ENCODE results near the gene IPO5.
"Not testable (repeated sequence)": the region's sequence is repeated elsewhere in the genome, so short reads cannot be mapped to it uniquely, and the experiment has no call there.

IPO5 gene

GRCh38 chr13:98033277-98034247, 80.1 kb downstream of the IPO5 start:
- Histone ChIP-seq H3K4me1 (ENCODE audit: insufficient read depth, low read length) (no peaks in the 10 kb centered on the region), H3K4me3 (ENCODE audit: low read length) (no peak overlapping the region)

GRCh38 chr13:98035373-98035772, 81.9 kb downstream of the IPO5 start:
- no peak overlapping the region for H3K4me3 ChIP-seq (ENCODE audit: low read length)
- no peaks in the 10 kb centered on the region for H3K36me3 ChIP-seq (ENCODE audit: insufficient read depth, low read length)
- H3K4me1 ChIP-seq (ENCODE audit: insufficient read depth, low read length) = no peaks in the 10 kb centered on the region
- no peaks in the 10 kb centered on the region for H3K27me3 ChIP-seq (ENCODE audit: insufficient read depth, low read length)
- H2AFZ ChIP-seq (ENCODE audit: low read depth, low read length) = no peak overlapping the region
- no peaks in the 10 kb centered on the region for H3K9me3 ChIP-seq (ENCODE audit: low read length)

More at GRCh38 chr13:98033277-98034247, 80.1 kb downstream of the IPO5 start:
- Histone ChIP-seq H3K9me3 (ENCODE audit: low read length) (no peaks in the 10 kb centered on the region), H3K27me3 (ENCODE audit: insufficient read depth, low read length) (no peaks in the 10 kb centered on the region), H2AFZ (ENCODE audit: low read depth, low read length) (no peak overlapping the region), H3K36me3 (ENCODE audit: insufficient read depth, low read length) (no peaks in the 10 kb centered on the region)

- H3K36me3 ChIP-seq (ENCODE audit: insufficient read depth, low read length); H3K4me1 ChIP-seq (ENCODE audit: insufficient read depth, low read length); H2AFZ ChIP-seq (ENCODE audit: low read depth, low read length); H3K4me3 ChIP-seq (ENCODE audit: low read length); H3K27me3 ChIP-seq (ENCODE audit: insufficient read depth, low read length); H3K9me3 ChIP-seq (ENCODE audit: low read length): not testable (repeated sequence)
Measured at GRCh38 chr13:98036564-98037302, 83.3 kb downstream of the IPO5 start.

GRCh38 chr13:98039261-98039660, 85.8 kb downstream of the IPO5 start:
- H3K27me3 ChIP-seq (ENCODE audit: insufficient read depth, low read length) = no peaks in the 10 kb centered on the region
- H3K36me3 ChIP-seq (ENCODE audit: insufficient read depth, low read length) = no peaks in the 10 kb centered on the region
- H3K4me1 ChIP-seq (ENCODE audit: insufficient read depth, low read length) = no peaks in the 10 kb centered on the region
- H3K4me3 ChIP-seq (ENCODE audit: low read length) = no peak overlapping the region
- H3K9me3 ChIP-seq (ENCODE audit: low read length) = no peaks in the 10 kb centered on the region
- no peak overlapping the region for H2AFZ ChIP-seq (ENCODE audit: low read depth, low read length)

GRCh38 chr13:98039964-98040363, 86.5 kb downstream of the IPO5 start:
- H3K4me1 ChIP-seq (ENCODE audit: insufficient read depth, low read length) = no peaks in the 10 kb centered on the region
- no peaks in the 10 kb centered on the region for H3K36me3 ChIP-seq (ENCODE audit: insufficient read depth, low read length)
- H3K27me3 ChIP-seq (ENCODE audit: insufficient read depth, low read length) = no peaks in the 10 kb centered on the region
- H3K4me3 ChIP-seq (ENCODE audit: low read length) = no peak overlapping the region
- H3K9me3 ChIP-seq (ENCODE audit: low read length) = no peaks in the 10 kb centered on the region
- H2AFZ ChIP-seq (ENCODE audit: low read depth, low read length) = no peak overlapping the region

- no peaks in the 10 kb centered on the region for H3K27me3 ChIP-seq (ENCODE audit: insufficient read depth, low read length)
- no peaks in the 10 kb centered on the region for H3K9me3 ChIP-seq (ENCODE audit: low read length)
- H3K4me3 ChIP-seq (ENCODE audit: low read length) = no peak overlapping the region
- H2AFZ ChIP-seq (ENCODE audit: low read depth, low read length) = no peak overlapping the region
- no peaks in the 10 kb centered on the region for H3K36me3 ChIP-seq (ENCODE audit: insufficient read depth, low read length)
- no peaks in the 10 kb centered on the region for H3K4me1 ChIP-seq (ENCODE audit: insufficient read depth, low read length)
Measured at GRCh38 chr13:98041081-98041820, 87.8 kb downstream of the IPO5 start.

GRCh38 chr13:98044301-98044700, 90.8 kb downstream of the IPO5 start:
- no peak overlapping the region for H3K4me3 ChIP-seq (ENCODE audit: low read length)
- H3K4me1 ChIP-seq (ENCODE audit: insufficient read depth, low read length) = no peaks in the 10 kb centered on the region
- H2AFZ ChIP-seq (ENCODE audit: low read depth, low read length) = no peak overlapping the region
- H3K9me3 ChIP-seq (ENCODE audit: low read length) = no peaks in the 10 kb centered on the region
- H3K36me3 ChIP-seq (ENCODE audit: insufficient read depth, low read length) = no peaks in the 10 kb centered on the region
- H3K27me3 ChIP-seq (ENCODE audit: insufficient read depth, low read length) = no peaks in the 10 kb centered on the region

GRCh38 chr13:98047785-98048184, 94.3 kb downstream of the IPO5 start:
- H3K4me1 ChIP-seq (ENCODE audit: insufficient read depth, low read length); H2AFZ ChIP-seq (ENCODE audit: low read depth, low read length); H3K4me3 ChIP-seq (ENCODE audit: low read length): not testable (repeated sequence)

GRCh38 chr13:98048265-98048664, 94.8 kb downstream of the IPO5 start:
- H2AFZ ChIP-seq (ENCODE audit: low read depth, low read length) = no peak overlapping the region
- no peaks in the 10 kb centered on the region for H3K27me3 ChIP-seq (ENCODE audit: insufficient read depth, low read length)
- H3K36me3 ChIP-seq (ENCODE audit: insufficient read depth, low read length) = no peaks in the 10 kb centered on the region
- no peak overlapping the region for H3K4me3 ChIP-seq (ENCODE audit: low read length)
- H3K4me1 ChIP-seq (ENCODE audit: insufficient read depth, low read length) = no peaks in the 10 kb centered on the region
- no peaks in the 10 kb centered on the region for H3K9me3 ChIP-seq (ENCODE audit: low read length)

More at GRCh38 chr13:98047785-98048184, 94.3 kb downstream of the IPO5 start:
- not testable (repeated sequence) for H3K36me3 ChIP-seq (ENCODE audit: insufficient read depth, low read length); H3K9me3 ChIP-seq (ENCODE audit: low read length); H3K27me3 ChIP-seq (ENCODE audit: insufficient read depth, low read length)

- Histone ChIP-seq H3K9me3 (ENCODE audit: low read length) (no peaks in the 10 kb centered on the region), H3K36me3 (ENCODE audit: insufficient read depth, low read length) (no peaks in the 10 kb centered on the region), H3K4me1 (ENCODE audit: insufficient read depth, low read length) (no peaks in the 10 kb centered on the region), H3K4me3 (ENCODE audit: low read length) (no peak overlapping the region), H3K27me3 (ENCODE audit: insufficient read depth, low read length) (no peaks in the 10 kb centered on the region), H2AFZ (ENCODE audit: low read depth, low read length) (no peak overlapping the region)
Measured at GRCh38 chr13:98050041-98050466, 96.6 kb downstream of the IPO5 start.

GRCh38 chr13:98052412-98052811, 98.9 kb downstream of the IPO5 start:
- no peaks in the 10 kb centered on the region for H3K27me3 ChIP-seq (ENCODE audit: insufficient read depth, low read length)
- peaks cover under 1% of the 10 kb centered on the region for H3K4me1 ChIP-seq (ENCODE audit: insufficient read depth, low read length)
- H3K4me3 ChIP-seq (ENCODE audit: low read length) = no peak overlapping the region
- H3K9me3 ChIP-seq (ENCODE audit: low read length) = no peaks in the 10 kb centered on the region
- H2AFZ ChIP-seq (ENCODE audit: low read depth, low read length) = no peak overlapping the region
- no peaks in the 10 kb centered on the region for H3K36me3 ChIP-seq (ENCODE audit: insufficient read depth, low read length)

- Histone ChIP-seq H3K4me3 (ENCODE audit: low read length) (no peak overlapping the region), H2AFZ (ENCODE audit: low read depth, low read length) (no peak overlapping the region), H3K36me3 (ENCODE audit: insufficient read depth, low read length) (no peaks in the 10 kb centered on the region), H3K9me3 (ENCODE audit: low read length) (no peaks in the 10 kb centered on the region), H3K27me3 (ENCODE audit: insufficient read depth, low read length) (no peaks in the 10 kb centered on the region), H3K4me1 (ENCODE audit: insufficient read depth, low read length) (peaks cover 3% of the 10 kb centered on the region)
Measured at GRCh38 chr13:98054301-98054700, 100.8 kb downstream of the IPO5 start.

GRCh38 chr13:98055623-98056022, 102.1 kb downstream of the IPO5 start:
- H3K27me3 ChIP-seq (ENCODE audit: insufficient read depth, low read length) = no peaks in the 10 kb centered on the region
- H3K4me1 ChIP-seq (ENCODE audit: insufficient read depth, low read length) = peaks cover 3% of the 10 kb centered on the region
- no peaks in the 10 kb centered on the region for H3K36me3 ChIP-seq (ENCODE audit: insufficient read depth, low read length)
- no peaks in the 10 kb centered on the region for H3K9me3 ChIP-seq (ENCODE audit: low read length)
- H2AFZ ChIP-seq (ENCODE audit: low read depth, low read length) = no peak overlapping the region
- H3K4me3 ChIP-seq (ENCODE audit: low read length) = no peak overlapping the region
